Measurements from ENCODE around the gene ACOT4.

- TF ChIP-seq CTCF (conservative IDR thresholded peaks at IDR 0.05) (no peak), ZFX (IDR thresholded peaks at IDR 0.05) (no peak)
These were observed 23.5 kb upstream of the ACOT4 start for GRCh38 chr14:73567951-73568885.
